SU-DHL-6 (cell line): ENCODE measurements around the gene C17orf113.

Experiments
- H2AFZ ChIP-seq: fragments of 200-600 bp; sonication (generic); 2 replicates; pipeline ENCODE4 v1.6.1; 2014; ENCODE audit warnings: low read depth, mild to moderate bottlenecking, moderate library complexity, mixed read lengths, antibody characterized with exemption, low read length; ENCODE audit not compliant: severe bottlenecking
- H3F3A ChIP-seq: fragments of 200-600 bp; shearing (Covaris generic); 2 replicates; pipeline ENCODE4 v1.6.0; 2016; ENCODE audit warnings: antibody characterized with exemption, mild to moderate bottlenecking; ENCODE audit not compliant: insufficient read depth
- H3K27ac ChIP-seq: fragments of 200-600 bp; sonication (generic); 2 replicates; pipeline ENCODE4 v1.5.1; 2016; ENCODE audit warnings: low read depth, mild to moderate bottlenecking, low read length, moderate library complexity, mixed read lengths
- H3K27me3 ChIP-seq: fragments of 200-600 bp; sonication (generic), shearing (Covaris generic); 2 replicates; pipeline ENCODE4 v1.6.0; 2014; ENCODE audit warnings: mild to moderate bottlenecking, low read length
- H3K36me3 ChIP-seq: fragments of 200-600 bp; sonication (generic); 2 replicates; pipeline ENCODE4 v1.6.1; 2014; ENCODE audit warnings: mild to moderate bottlenecking, low read length, mixed read lengths
- H3K4me2 ChIP-seq: fragments of 300-600, 200-600 bp; shearing (Covaris generic), sonication (generic); 2 replicates; pipeline ENCODE4 v1.6.0; 2014; ENCODE audit warnings: low read length, low read depth, mild to moderate bottlenecking; ENCODE audit not compliant: poor library complexity, severe bottlenecking
- H3K4me3 ChIP-seq: fragments of 200-600 bp; sonication (generic); 2 replicates; pipeline ENCODE4 v1.5.1; 2014; ENCODE audit warnings: antibody characterized with exemption, low read length, mild to moderate bottlenecking, mixed read lengths; ENCODE audit not compliant: insufficient read depth, poor library complexity, severe bottlenecking
- H3K79me2 ChIP-seq: fragments of 200-600 bp; sonication (generic); 2 replicates; pipeline ENCODE4 v1.6.1; 2014; ENCODE audit warnings: mild to moderate bottlenecking, low read length, moderate library complexity; ENCODE audit not compliant: insufficient read depth
- H3K9ac ChIP-seq: fragments of 200-600 bp; sonication (generic); 2 replicates; pipeline ENCODE4 v1.7.0; 2014; ENCODE audit warnings: mild to moderate bottlenecking, low read length
- H3K9me2 ChIP-seq: fragments of 200-600 bp; sonication (generic); replicated peaks from 2 replicates; pipeline ENCODE4 v1.6.1; 2014; ENCODE audit warnings: low read length; ENCODE audit not compliant: insufficient read depth
- H3K9me3 ChIP-seq: fragments of 200-600 bp; sonication (generic); 2 replicates; pipeline ENCODE4 v1.6.1; 2014; ENCODE audit warnings: low read length, mixed read lengths; ENCODE audit not compliant: insufficient read depth
- H4K20me1 ChIP-seq: fragments of 200-600 bp; sonication (generic); 2 replicates; pipeline ENCODE4 v1.6.1; 2014; ENCODE audit warnings: low read depth, mild to moderate bottlenecking, antibody characterized with exemption, low read length, moderate library complexity, mixed read lengths
- CTCF ChIP-seq: fragments of 200-600 bp; sonication (generic); IDR thresholded peaks from one replicate; pipeline ENCODE4 v1.5.1; 2017; ENCODE audit warnings: antibody characterized with exemption, mild to moderate bottlenecking, low read length, moderate library complexity; ENCODE audit not compliant: insufficient read depth, poor library complexity, severe bottlenecking
- EZH2phosphoT487 ChIP-seq: fragments of 200-600 bp; sonication (generic), shearing (Covaris generic); conservative IDR thresholded peaks from 2 replicates; pipeline ENCODE4 v1.6.1; 2018; ENCODE audit warnings: mild to moderate bottlenecking, antibody characterized with exemption, low read length, moderate library complexity, mixed read lengths

The C17orf113 gene

DNA sequence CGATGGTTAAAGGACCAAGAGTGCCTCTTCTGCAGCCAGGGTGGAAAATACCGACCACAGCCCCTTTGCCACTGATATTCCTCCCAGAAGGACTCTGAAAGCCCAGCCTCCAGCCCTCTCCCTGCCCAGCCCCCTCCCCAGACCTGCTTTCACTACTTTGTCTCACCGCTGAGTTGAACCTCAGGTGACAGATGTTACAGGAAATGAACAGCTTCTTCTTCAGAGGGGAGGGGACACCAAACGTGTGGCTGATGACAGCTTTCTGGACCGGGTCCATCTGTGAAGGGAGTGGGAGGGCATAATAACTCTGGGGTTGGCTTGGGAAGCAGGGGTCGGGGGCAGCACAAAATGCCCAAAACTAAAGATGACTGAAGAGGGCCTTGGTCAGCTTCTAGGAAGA lies 16.3 kb downstream of the C17orf113 start:
- TF ChIP-seq CTCF: no peak
- no peak for TF ChIP-seq EZH2phosphoT487
- no peaks in the 10 kb centered on the region for H3K36me3 ChIP-seq
- no peaks in the 10 kb centered on the region for H3K9me2 ChIP-seq
- no peaks in the 10 kb centered on the region for H3F3A ChIP-seq
- H3K79me2 ChIP-seq: no peaks in the 10 kb centered on the region
- H3K4me2 ChIP-seq: no peak overlapping the region
- H4K20me1 ChIP-seq: no peaks in the 10 kb centered on the region
- no peak overlapping the region for H3K9ac ChIP-seq
- no peaks in the 10 kb centered on the region for H3K9me3 ChIP-seq
- no peak overlapping the region for H3K4me3 ChIP-seq
- no peak overlapping the region for H3K27ac ChIP-seq
- H2AFZ ChIP-seq: no peak overlapping the region
- no peaks in the 10 kb centered on the region for H3K27me3 ChIP-seq

- Histone ChIP-seq H3K9me3 (no peaks in the 10 kb centered on the region), H3K79me2 (no peaks in the 10 kb centered on the region), H3K9me2 (no peaks in the 10 kb centered on the region), H3F3A (no peaks in the 10 kb centered on the region), H3K36me3 (no peaks in the 10 kb centered on the region), H3K4me3 (no peak overlapping the region), H4K20me1 (no peaks in the 10 kb centered on the region), H2AFZ (no peak overlapping the region), H3K4me2 (no peak overlapping the region), H3K27ac (no peak overlapping the region), H3K9ac (no peak overlapping the region), H3K27me3 (no peaks in the 10 kb centered on the region)
- TF ChIP-seq EZH2phosphoT487 (no peak), CTCF (no peak)
Measured at GRCh38 chr17:42031584-42031983, 18.8 kb downstream of the C17orf113 start.

GRCh38 chr17:42028791-42029127 lies 21.6 kb downstream of the C17orf113 start:
- Histone ChIP-seq H3K79me2 (no peaks in the 10 kb centered on the region), H3K27me3 (no peaks in the 10 kb centered on the region), H2AFZ (no peak overlapping the region), H3K9me3 (no peaks in the 10 kb centered on the region), H3F3A (no peaks in the 10 kb centered on the region), H3K9me2 (no peaks in the 10 kb centered on the region), H3K36me3 (no peaks in the 10 kb centered on the region), H4K20me1 (no peaks in the 10 kb centered on the region), H3K27ac (no peak overlapping the region), H3K4me2 (no peak overlapping the region), H3K4me3 (no peak overlapping the region), H3K9ac (no peak overlapping the region)
- TF ChIP-seq EZH2phosphoT487 (no peak), CTCF (no peak)
